HepG2 (cell line): ENCODE data around the gene CYTH1. TPM values are rescaled to one million over a fixed set of nuclear protein-coding genes. Genes with fewer than 3 reads are reported as not detected.

Source experiments
- ATAC-seq: fragments of 200-7000 bp; cut with Tn5 transposase; 3 replicates; pipeline ENCODE4 v1.9.1; 2020; ENCODE audit warnings: mild to moderate bottlenecking, moderate library complexity
- BruUV-seq: library from RNA; stranded (reverse); fragments of 400-500 nt; replicated peaks from 2 replicates; lab custom pipeline; 2021; lab: Mats Ljungman, UMichigan
- CTCF ChIA-PET: fragments of 300-600 bp; formaldehyde crosslinking; extraction: SDS; loops from one replicate; lab custom pipeline; 2021; ENCODE audit warnings: low total read pairs, inconsistent platforms, low intra/inter-chr PET ratio; lab: Yijun Ruan, JAX
- POLR2A ChIA-PET: fragments of 350-600 bp; sonication (Branson Sonifier 250); formaldehyde crosslinking; loops from one replicate; lab custom pipeline; 2020; ENCODE audit warnings: antibody characterized with exemption, inconsistent platforms; lab: Yijun Ruan, JAX
- DNase-seq: peaks from one replicate; pipeline ENCODE4 v3.0.0-alpha.2; 2015; ENCODE audit warnings: low spot score
- FAIRE-seq: peaks from 3 replicates; lab custom pipeline; 2011; peaks lifted over from hg19 to GRCh38; lab: Jason Lieb, UNC
- H2AFZ ChIP-seq: one replicate; pipeline ENCODE4 v1.6.1; 2011; ENCODE audit warnings: low read length, inconsistent platforms
- H3K27ac ChIP-seq: fragments of 300-600 bp; 3 replicates; pipeline ENCODE4 v1.8.0; 2011; ENCODE audit warnings: mixed run types, mild to moderate bottlenecking, mixed read lengths, low read length, inconsistent platforms; ENCODE audit not compliant: insufficient read depth; ENCODE audit errors: extremely low read length
- H3K27me3 ChIP-seq, 2 experiments: fragments of 200-600 bp in 1 of 2; 2 replicates in 1 of 2; 3 replicates in 1 of 2; pipeline versions ENCODE4 v1.6.0 to v1.8.0; 2011; ENCODE audit warnings: low read length in 2 of 2, mild to moderate bottlenecking in 2 of 2, moderate library complexity in 2 of 2, inconsistent platforms in 1 of 2; ENCODE audit not compliant: insufficient read depth in 2 of 2, control insufficient read depth in 1 of 2
- H3K36me3 ChIP-seq, 2 experiments: fragments of 200-600 bp in 1 of 2; replicated peaks in 1 of 2; 2 replicates in 1 of 2; 3 replicates in 1 of 2; pipeline versions ENCODE4 v1.5.1 to v1.8.0; 2011; ENCODE audit warnings: low read length in 2 of 2, inconsistent platforms in 1 of 2; ENCODE audit not compliant: insufficient read depth in 2 of 2, control insufficient read depth in 1 of 2
- H3K4me1 ChIP-seq: 2 replicates; pipeline ENCODE4 v1.5.1; 2012; ENCODE audit warnings: low read length, inconsistent platforms; ENCODE audit not compliant: insufficient read depth
- H3K4me2 ChIP-seq: 2 replicates; pipeline ENCODE4 v1.6.0; 2011; ENCODE audit warnings: low read depth, low read length, inconsistent platforms
- H3K4me3 ChIP-seq, 3 experiments: fragments of 200-600 bp in 1 of 3; sonication (generic), shearing (Covaris generic) in 1 of 3; replicated peaks in 1 of 3; 2 replicates each; pipeline ENCODE4 v1.5.1; 2011 to 2016; ENCODE audit warnings: low read length in 3 of 3, inconsistent platforms in 2 of 3, low read depth in 2 of 3, mild to moderate bottlenecking in 2 of 3, control low read depth in 1 of 3, mixed read lengths in 1 of 3; ENCODE audit not compliant: insufficient read depth in 1 of 3
- H3K79me2 ChIP-seq: one replicate; pipeline ENCODE4 v1.6.1; 2011; ENCODE audit warnings: low read length, inconsistent platforms; ENCODE audit not compliant: insufficient read depth
- H3K9ac ChIP-seq: 2 replicates; pipeline ENCODE4 v1.6.0; 2011; ENCODE audit warnings: mild to moderate bottlenecking, low read depth, low read length, inconsistent platforms; ENCODE audit not compliant: insufficient read depth
- H3K9me3 ChIP-seq: 2 replicates; pipeline ENCODE4 v1.5.1; 2012; ENCODE audit warnings: mild to moderate bottlenecking, low read length
- H4K20me1 ChIP-seq: 2 replicates; pipeline ENCODE4 v1.6.0; 2011; ENCODE audit warnings: inconsistent platforms, mild to moderate bottlenecking, low read length, moderate library complexity; ENCODE audit not compliant: insufficient read depth
- FOXO4 ChIP-seq: sonication (generic); formaldehyde crosslinking; conservative IDR thresholded peaks from 2 replicates; pipeline ENCODE4 v1.8.1; 2023; ENCODE audit warnings: missing genetic modification reagents
- IKZF5 ChIP-seq: IDR thresholded peaks from 2 replicates; pipeline ENCODE4 v1.6.1; 2018; ENCODE audit warnings: missing genetic modification reagents, mild to moderate bottlenecking, missing compliant biosample characterization
- KDM5A ChIP-seq: fragments of 200-600 bp; sonication (generic); IDR thresholded peaks from 2 replicates; pipeline ENCODE4 v1.7.0; 2018; ENCODE audit warnings: antibody characterized with exemption, mild to moderate bottlenecking, low read length, borderline replicate concordance
- ZNF800 ChIP-seq: sonication (generic); formaldehyde crosslinking; IDR thresholded peaks from 2 replicates; pipeline ENCODE4 v1.4.0; 2020; ENCODE audit warnings: missing genetic modification reagents
- ZSCAN30 ChIP-seq: sonication (generic); formaldehyde crosslinking; IDR thresholded peaks from 2 replicates; pipeline ENCODE4 v1.5.0; 2020; ENCODE audit warnings: mild to moderate bottlenecking, missing genetic modification reagents
- WGBS: methylation state at CpG from one replicate; pipeline ENCODE4 v1.1.6; 2017; ENCODE audit warnings: low lambda C conversion rate; 5-methylcytosine and 5-hydroxymethylcytosine counted together
- in situ Hi-C: cut with HindIII; loops from 2 replicates; pipeline ENCODE4 v1.10.0; 2017; ENCODE audit warnings: low pct_unique_long_range_greater_than_20kb; ENCODE audit not compliant: extremely low pct_ligation_motif_present
- intact Hi-C: fragments of 100-400 bp; cut with micrococcal nuclease; formaldehyde crosslinking; loops from one replicate; pipeline ENCODE4 v1.10.0; 2022; ENCODE audit not compliant: unreplicated experiment
- polyA plus RNA-seq, 8 experiments: library from polyadenylated mRNA; depleted of rRNA in 3 of 8; stranded (reverse) in 7 of 8; unstranded in 1 of 8; fragments of >200 nt; fragmentation: Illumina TruSeq in 4 of 8; extraction: Trizol in 4 of 8; gene quantifications; 2 replicates each; pipeline versions ENCODE4 v1.2.1 to v1.2.3, GENCODE V29; 2011 to 2016; ENCODE audit warnings: low read depth in 4 of 8, missing spikeins in 1 of 8, mixed read lengths in 1 of 8; ENCODE audit not compliant: insufficient read depth in 1 of 8
- total RNA-seq, 5 experiments: library from RNA; depleted of rRNA; stranded (reverse); fragments of >200 nt; fragmentation: Illumina TruSeq; extraction: Trizol; gene quantifications; 2 replicates each; pipeline ENCODE4 v1.2.3, GENCODE V29; 2016; ENCODE audit warnings: low read depth in 1 of 5

The CYTH1 gene
- total and polyA plus RNA-seq, 2 of the 13 experiments (the other 11 are each of a cell fraction or from before 2014, with no cell fraction given) = 20.1 to 48.9 TPM

- no peaks in the 10 kb centered on the region for H3K4me1 ChIP-seq
- TF ChIP-seq ZNF800 (CRISPR knock-in tag) (no peak), IKZF5 (CRISPR knock-in tag) (no peak), ZSCAN30 (CRISPR knock-in tag) (no peak), FOXO4 (CRISPR knock-in tag) (0 out of 2 replicates have a peak, but pooled peaks have one; percentile 52), KDM5A (no peak)
- CTCF ChIA-PET = no interaction called here
- H3K79me2 ChIP-seq = no peaks in the 10 kb centered on the region
- H3K4me2 ChIP-seq = no peak overlapping the region
- no peak overlapping the region for H3K9ac ChIP-seq
- H3K36me3 ChIP-seq = peaks cover 15 to 86% of the 10 kb centered on the region in 2 experiments
- no TSS peak for BruUV-seq
- DNase-seq = no peak
- ATAC-seq = no peak
- POLR2A ChIA-PET = no interaction called here
- no peaks in the 10 kb centered on the region for H3K9me3 ChIP-seq
- intact Hi-C loops = no loop called here
- H2AFZ ChIP-seq = no peak overlapping the region
- FAIRE-seq = no peak
- H3K27ac ChIP-seq = no peak overlapping the region
- H4K20me1 ChIP-seq = no peaks in the 10 kb centered on the region
- H3K4me3 ChIP-seq = no peak overlapping the region
- in situ Hi-C loops = no loop called here
- 87% methylated on average over 10 of the region's 10 CpGs for WGBS
- H3K27me3 ChIP-seq = no peaks in the 10 kb centered on the region
Observed at GRCh38 chr17:78696016-78696982, 85.8 kb downstream of the CYTH1 start.
